ENCODE data around the gene DOK5.

Gene DOK5

DNA sequence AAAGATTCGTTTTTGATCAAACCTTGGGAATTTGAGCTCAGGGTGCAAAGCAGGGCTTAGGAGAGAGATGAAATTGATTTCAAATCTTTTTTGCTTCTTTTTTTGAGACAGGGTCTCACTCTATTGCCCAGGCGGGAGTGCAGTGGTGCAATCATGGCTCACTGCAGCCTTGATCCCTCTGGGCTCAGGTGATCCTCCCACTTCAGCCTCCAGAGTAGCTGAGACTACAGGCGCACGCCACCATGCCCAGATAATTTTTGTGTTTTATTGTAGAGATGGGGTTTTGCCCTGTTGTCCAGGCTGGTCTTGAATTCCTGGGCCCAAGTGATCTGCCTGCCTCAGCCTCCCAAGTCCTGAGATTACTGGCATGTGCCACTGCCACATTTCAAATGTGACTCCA, 58.7 kb downstream of the DOK5 start:
- Histone ChIP-seq H3K36me3 (ENCODE audit: low read length) (no peaks in the 10 kb centered on the region), H3F3A (ENCODE audit: insufficient read depth) (no peaks in the 10 kb centered on the region), H3K27ac (ENCODE audit: low read depth, low read length) (no peak overlapping the region), H3K27me3 (ENCODE audit: low read length) (no peaks in the 10 kb centered on the region), H4K20me1 (ENCODE audit: low read depth, low read length) (no peaks in the 10 kb centered on the region), H3K9me2 (replicated peaks; ENCODE audit: insufficient read depth, low read length) (no peaks in the 10 kb centered on the region), H3K9ac (ENCODE audit: low read length) (no peak overlapping the region), H3K9me3 (ENCODE audit: insufficient read depth, low read length) (no peaks in the 10 kb centered on the region; the same call in 1 of the 2 replicates), H3K79me2 (ENCODE audit: insufficient read depth, low read length) (no peaks in the 10 kb centered on the region), H3K4me3 (ENCODE audit: insufficient read depth, low read length, poor library complexity, severe bottlenecking) (no peak overlapping the region), H3K4me2 (ENCODE audit: low read depth, low read length, poor library complexity, severe bottlenecking) (no peak overlapping the region), H2AFZ (ENCODE audit: low read depth, low read length, severe bottlenecking) (no peak overlapping the region)
- TF ChIP-seq EZH2phosphoT487 (conservative IDR thresholded peaks at IDR 0.05; ENCODE audit: low read length) = no peak
- TF ChIP-seq, protein P1, sequence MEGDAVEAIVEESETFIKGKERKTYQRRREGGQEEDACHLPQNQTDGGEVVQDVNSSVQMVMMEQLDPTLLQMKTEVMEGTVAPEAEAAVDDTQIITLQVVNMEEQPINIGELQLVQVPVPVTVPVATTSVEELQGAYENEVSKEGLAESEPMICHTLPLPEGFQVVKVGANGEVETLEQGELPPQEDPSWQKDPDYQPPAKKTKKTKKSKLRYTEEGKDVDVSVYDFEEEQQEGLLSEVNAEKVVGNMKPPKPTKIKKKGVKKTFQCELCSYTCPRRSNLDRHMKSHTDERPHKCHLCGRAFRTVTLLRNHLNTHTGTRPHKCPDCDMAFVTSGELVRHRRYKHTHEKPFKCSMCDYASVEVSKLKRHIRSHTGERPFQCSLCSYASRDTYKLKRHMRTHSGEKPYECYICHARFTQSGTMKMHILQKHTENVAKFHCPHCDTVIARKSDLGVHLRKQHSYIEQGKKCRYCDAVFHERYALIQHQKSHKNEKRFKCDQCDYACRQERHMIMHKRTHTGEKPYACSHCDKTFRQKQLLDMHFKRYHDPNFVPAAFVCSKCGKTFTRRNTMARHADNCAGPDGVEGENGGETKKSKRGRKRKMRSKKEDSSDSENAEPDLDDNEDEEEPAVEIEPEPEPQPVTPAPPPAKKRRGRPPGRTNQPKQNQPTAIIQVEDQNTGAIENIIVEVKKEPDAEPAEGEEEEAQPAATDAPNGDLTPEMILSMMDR (IDR thresholded peaks at IDR 0.05; ENCODE audit: insufficient read depth, low read length, poor library complexity, severe bottlenecking) = no peak

DNA sequence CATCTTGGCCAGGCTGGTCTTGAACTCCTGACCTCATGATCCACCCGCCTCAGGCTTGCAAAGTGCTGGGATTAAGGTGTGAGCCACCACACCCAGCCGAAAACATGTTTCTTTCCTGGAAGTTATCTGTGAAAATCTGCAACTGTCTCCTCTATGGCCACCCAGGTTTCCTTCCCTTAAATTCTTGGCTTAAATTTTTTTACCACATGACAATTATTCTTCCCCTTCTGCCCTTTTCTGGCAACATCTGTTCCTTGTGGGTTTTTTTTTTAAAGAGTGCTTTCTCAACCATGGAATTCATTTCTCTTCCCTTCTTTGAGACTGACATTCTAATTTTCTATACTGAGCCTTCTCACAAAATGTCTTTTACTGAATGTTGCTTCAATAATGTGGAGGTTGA, 59.6 kb downstream of the DOK5 start:
- H3K27me3 ChIP-seq (ENCODE audit: low read length) = no peaks in the 10 kb centered on the region
- H3K9ac ChIP-seq (ENCODE audit: low read length) = no peak overlapping the region
- H3K4me2 ChIP-seq (ENCODE audit: low read depth, low read length, poor library complexity, severe bottlenecking) = no peak overlapping the region
- H3K9me2 ChIP-seq (replicated peaks; ENCODE audit: insufficient read depth, low read length) = no peaks in the 10 kb centered on the region
- H4K20me1 ChIP-seq (ENCODE audit: low read depth, low read length) = no peaks in the 10 kb centered on the region
- no peak overlapping the region for H3K27ac ChIP-seq (ENCODE audit: low read depth, low read length)
- H3F3A ChIP-seq (ENCODE audit: insufficient read depth) = no peaks in the 10 kb centered on the region
- H2AFZ ChIP-seq (ENCODE audit: low read depth, low read length, severe bottlenecking) = no peak overlapping the region
- TF ChIP-seq EZH2phosphoT487 (conservative IDR thresholded peaks at IDR 0.05; ENCODE audit: low read length) = no peak
- TF ChIP-seq, protein P1 (IDR thresholded peaks at IDR 0.05; ENCODE audit: insufficient read depth, low read length, poor library complexity, severe bottlenecking) = no peak
- H3K79me2 ChIP-seq (ENCODE audit: insufficient read depth, low read length) = no peaks in the 10 kb centered on the region
- no peaks in the 10 kb centered on the region for H3K36me3 ChIP-seq (ENCODE audit: low read length)
- no peaks in the 10 kb centered on the region; the same call in 1 of the 2 replicates for H3K9me3 ChIP-seq (ENCODE audit: insufficient read depth, low read length)
- H3K4me3 ChIP-seq (ENCODE audit: insufficient read depth, low read length, poor library complexity, severe bottlenecking) = no peak overlapping the region

DNA sequence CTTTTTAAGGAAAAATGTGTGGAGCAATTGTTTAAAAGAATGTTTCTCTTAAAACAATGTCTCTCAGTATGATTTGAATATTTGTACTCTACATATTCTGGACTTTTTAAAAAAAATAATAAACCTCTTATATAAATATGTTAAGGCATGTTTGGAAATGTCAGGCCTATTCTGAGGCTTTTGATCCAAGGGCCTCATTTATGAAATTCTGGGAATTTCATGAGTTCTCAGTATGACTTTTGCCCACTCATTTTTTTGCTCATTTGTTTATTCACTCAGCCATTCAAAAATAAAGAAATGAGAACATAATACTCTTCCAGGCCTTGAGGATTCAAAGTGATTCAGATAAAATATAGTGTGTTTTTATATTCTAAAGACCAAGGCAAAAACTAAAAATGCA, 60.4 kb downstream of the DOK5 start:
- no peaks in the 10 kb centered on the region for H3F3A ChIP-seq (ENCODE audit: insufficient read depth)
- no peaks in the 10 kb centered on the region for H3K27me3 ChIP-seq (ENCODE audit: low read length)
- no peak overlapping the region for H3K4me3 ChIP-seq (ENCODE audit: insufficient read depth, low read length, poor library complexity, severe bottlenecking)
- H3K9ac ChIP-seq (ENCODE audit: low read length) = no peak overlapping the region
- H4K20me1 ChIP-seq (ENCODE audit: low read depth, low read length) = no peaks in the 10 kb centered on the region
- no peaks in the 10 kb centered on the region for H3K9me2 ChIP-seq (replicated peaks; ENCODE audit: insufficient read depth, low read length)
- H2AFZ ChIP-seq (ENCODE audit: low read depth, low read length, severe bottlenecking) = no peak overlapping the region
- no peaks in the 10 kb centered on the region for H3K79me2 ChIP-seq (ENCODE audit: insufficient read depth, low read length)
- no peak overlapping the region for H3K4me2 ChIP-seq (ENCODE audit: low read depth, low read length, poor library complexity, severe bottlenecking)
- TF ChIP-seq, protein P1 (IDR thresholded peaks at IDR 0.05; ENCODE audit: insufficient read depth, low read length, poor library complexity, severe bottlenecking) = no peak
- no peak for TF ChIP-seq EZH2phosphoT487 (conservative IDR thresholded peaks at IDR 0.05; ENCODE audit: low read length)
- no peaks in the 10 kb centered on the region; the same call in 1 of the 2 replicates for H3K9me3 ChIP-seq (ENCODE audit: insufficient read depth, low read length)
- H3K36me3 ChIP-seq (ENCODE audit: low read length) = no peaks in the 10 kb centered on the region
- H3K27ac ChIP-seq (ENCODE audit: low read depth, low read length) = no peak overlapping the region

Measured in SU-DHL-6 (cell line).